NCI-H2081 (cell line): ENCODE results near the gene DMP1.
"Not testable (repeated sequence)": the region's sequence is repeated elsewhere in the genome, so short reads cannot be mapped to it uniquely, and the experiment has no call there.

ENCODE experiments used
- DNase-seq, 2 experiments: peaks; one replicate each; lab custom pipeline; 2025; lab: John Stamatoyannopoulos, UW

DMP1 gene

DNA sequence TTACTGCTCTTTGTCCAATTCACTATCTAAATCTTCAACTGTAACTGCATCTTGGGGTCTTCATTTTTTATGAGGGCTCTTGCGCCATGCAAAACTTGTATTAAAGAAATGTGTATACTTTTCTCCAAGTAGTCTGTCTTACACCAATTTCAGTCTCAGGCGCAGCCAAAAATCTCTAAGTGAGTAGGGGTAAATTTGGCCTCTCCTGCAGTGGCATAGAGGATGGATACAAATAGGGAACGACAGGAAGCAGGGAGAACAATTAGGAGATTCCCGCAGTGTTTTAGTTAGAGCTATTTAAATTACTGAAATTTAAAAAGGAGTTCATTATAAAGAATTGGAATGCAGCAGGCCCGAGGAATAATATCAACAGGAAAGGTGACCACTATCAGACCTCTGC lies 30.2 kb downstream of the DMP1 start:
- DNase-seq = no peak

DNA sequence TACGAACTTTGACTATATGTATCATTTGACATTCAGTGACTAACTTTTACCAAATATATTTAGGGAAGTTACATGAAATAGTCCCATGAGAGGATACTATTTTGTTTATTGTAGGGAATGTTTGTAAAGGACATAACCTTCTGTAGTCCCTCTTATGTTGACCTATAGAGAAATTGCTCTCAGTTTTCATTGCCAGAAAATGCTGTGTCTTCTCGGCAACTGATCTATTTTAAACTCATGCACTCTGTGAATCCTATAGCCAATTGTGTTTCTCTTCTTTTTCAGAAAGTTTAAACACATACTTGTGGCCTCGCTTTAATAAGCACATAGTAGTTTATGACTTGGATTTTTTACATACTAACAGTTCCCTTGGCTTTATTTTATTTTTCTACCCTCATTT lies 38.2 kb downstream of the DMP1 start:
- no peak for DNase-seq

DNA sequence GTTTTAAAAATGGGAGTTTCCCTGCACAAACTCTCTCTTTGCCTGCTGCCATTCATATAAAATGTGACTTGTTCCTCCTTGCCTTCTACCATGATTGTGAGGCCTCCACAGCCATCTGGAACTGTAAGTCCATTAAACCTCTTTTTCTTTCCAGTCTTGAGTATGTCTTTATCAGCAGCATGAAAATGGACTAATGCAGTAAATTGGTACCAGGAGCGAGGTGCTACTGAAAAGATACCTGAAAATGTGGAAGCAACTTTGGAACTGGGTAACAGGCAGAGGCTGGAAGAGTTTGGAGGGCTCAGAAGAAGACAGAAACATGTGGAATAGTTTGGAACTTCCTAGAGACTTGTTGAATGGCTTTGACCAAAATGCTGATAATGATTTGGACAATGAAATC lies 40.9 kb downstream of the DMP1 start:
- not testable (repeated sequence) for DNase-seq

DNA sequence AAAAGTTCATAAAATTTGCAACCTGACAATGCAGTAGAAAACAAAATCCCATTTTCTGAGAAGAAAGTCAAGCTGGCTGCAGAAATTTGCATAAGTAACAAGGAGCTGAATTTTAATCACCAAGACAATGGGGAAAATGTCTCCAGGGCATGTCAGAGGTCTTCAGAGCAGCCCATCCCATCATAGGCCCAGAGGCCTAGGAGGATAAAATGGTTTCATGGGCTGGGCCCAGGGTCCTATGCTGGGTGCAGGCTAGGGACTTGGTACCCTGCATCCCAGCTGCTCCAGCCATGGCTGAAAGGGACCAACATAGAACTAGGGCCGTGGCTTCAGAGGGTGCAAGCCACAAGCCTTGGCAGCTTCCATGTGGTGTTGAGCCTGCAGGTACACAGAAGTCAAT lies 42.0 kb downstream of the DMP1 start:
- not testable (repeated sequence) for DNase-seq

DNA sequence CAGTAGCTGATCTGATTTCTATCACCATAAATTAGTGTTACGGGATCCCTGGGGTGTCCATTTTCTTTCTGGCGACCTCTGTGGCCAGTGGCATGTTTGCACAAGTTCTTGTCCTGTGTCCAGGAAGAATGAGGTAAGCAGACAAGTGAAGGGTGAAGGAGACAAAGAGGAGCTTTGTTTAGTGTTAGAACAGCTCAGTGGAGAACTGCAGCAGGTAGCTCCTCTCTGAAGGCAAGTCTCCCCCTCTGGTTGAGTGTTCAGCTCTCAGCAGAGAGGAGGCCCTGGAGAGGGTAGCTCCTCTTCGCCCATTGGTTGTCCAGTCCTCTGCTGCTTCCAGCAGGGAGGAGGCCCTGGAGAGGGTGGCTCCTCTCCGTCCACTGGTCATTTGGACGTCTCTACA lies 47.2 kb downstream of the DMP1 start:
- no peak for DNase-seq

DNA sequence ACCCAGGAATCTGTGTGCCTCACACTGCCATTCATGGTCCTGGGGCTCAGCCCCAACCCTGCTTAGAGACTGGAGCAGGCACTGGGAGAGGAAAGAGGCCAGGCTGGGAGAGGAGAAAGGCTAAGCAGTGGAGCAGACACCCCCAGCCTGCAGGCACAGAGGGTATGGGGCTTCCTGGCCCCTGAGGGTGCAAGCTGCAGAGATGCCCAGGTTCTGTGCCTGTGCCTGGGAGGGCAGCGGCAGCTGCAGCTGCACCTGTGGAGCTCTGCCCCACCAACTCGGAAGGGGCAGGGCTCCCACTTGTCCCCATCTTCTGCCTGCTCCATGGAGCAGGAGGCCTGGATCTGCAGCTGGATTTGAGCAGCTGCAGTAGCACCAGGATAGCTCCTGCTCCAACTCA lies 47.9 kb downstream of the DMP1 start:
- DNase-seq = no peak

DNA sequence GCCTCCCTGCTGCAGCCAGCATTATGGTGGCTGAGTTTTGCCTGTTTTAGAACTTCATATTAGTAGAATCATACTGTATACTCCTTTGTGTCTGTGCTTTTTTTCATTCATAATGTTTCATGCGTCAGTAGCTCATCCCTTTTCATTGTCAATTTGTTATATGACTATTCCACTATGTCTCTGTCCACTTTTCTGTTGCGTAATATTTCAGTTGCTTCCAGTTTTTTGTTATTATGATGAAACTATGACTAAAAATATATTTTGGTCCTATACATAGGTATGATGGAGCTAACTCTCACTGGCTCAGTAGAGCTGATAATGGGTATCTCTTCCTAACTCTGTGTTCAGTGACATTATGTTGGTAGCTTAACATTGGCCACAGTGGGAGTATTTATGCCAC lies 48.3 kb downstream of the DMP1 start:
- DNase-seq = no peak

DNA sequence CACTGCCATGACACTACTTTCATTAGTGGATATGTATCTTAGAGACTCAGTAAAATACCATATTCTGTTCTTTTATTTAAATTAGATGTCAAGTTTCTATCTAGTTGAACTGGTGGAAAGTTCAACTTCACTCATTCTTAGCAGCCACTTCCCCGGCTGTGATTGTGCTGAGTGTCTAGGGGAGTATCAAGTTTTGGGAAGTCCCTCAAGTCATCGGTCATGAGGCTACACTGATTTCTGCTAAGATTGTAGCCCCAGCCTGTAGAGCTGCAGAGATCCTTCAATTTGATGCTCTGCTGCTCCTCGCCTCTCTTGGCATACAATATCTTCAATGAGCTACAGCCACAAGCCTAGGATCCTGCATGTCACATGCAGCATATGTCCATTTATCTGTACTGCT lies 53.9 kb downstream of the DMP1 start:
- no peak for DNase-seq

DNA sequence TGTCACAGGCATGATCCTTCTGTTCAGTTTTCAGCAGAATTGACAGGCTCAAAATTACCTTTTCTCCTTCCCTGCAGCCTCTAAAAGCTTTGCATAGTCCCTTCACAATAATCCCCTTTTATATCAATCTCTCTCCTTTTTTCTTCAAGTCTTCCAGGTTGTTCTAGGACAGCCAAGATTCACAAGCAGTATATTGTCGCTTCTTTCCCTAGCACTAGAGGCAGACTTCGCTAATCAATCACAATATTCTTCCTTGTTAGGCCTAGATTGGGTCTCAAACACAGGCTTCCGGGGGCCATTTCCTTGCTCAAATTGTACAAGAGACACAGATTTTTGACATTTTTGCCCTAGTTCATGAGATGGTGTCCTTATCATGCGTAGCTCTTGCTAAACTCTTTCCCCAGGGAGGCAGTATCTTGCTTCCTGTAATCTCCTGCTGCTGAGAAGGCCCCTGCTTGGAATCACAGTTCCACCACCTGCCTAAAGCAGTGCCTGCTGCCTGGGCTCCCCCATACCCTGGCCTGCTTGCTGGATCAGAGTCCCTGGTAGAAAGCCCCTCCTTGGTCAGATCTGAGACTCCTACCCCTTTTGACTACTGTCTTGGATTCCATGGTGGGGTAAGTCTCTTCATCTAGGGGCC lies 57.3 kb downstream of the DMP1 start:
- DNase-seq = no peak
